MM.1S (cell line): ENCODE data around the gene ARHGAP27.
"Not testable (repeated sequence)": the region's sequence is repeated elsewhere in the genome, so short reads cannot be mapped to it uniquely, and the experiment has no call there.

Experiments
- EZH2 ChIP-seq: fragments of 300-600 bp; sonication (generic); optimal IDR thresholded peaks from 2 replicates; pipeline ENCODE3; 2017; ENCODE audit warnings: low read depth, mild to moderate bottlenecking, antibody characterized with exemption, low read length, mixed read lengths
- EZH2phosphoT487 ChIP-seq: fragments of 300-600 bp; sonication (generic); IDR thresholded peaks from 2 replicates; pipeline ENCODE4 v1.6.1; 2018; ENCODE audit warnings: antibody characterized with exemption, low read length
- TF ChIP-seq, protein P1 (sequence below): fragments of 300-600 bp; sonication (generic); IDR thresholded peaks from 2 replicates; pipeline ENCODE4 v1.5.1; 2016; ENCODE audit warnings: antibody characterized with exemption, low read length, mixed read lengths

GRCh38 chr17:45444856-45445820 is 12.5 kb upstream of the ARHGAP27 start:
- not testable (repeated sequence) for TF ChIP-seq EZH2phosphoT487, EZH2
- TF ChIP-seq, protein P1, sequence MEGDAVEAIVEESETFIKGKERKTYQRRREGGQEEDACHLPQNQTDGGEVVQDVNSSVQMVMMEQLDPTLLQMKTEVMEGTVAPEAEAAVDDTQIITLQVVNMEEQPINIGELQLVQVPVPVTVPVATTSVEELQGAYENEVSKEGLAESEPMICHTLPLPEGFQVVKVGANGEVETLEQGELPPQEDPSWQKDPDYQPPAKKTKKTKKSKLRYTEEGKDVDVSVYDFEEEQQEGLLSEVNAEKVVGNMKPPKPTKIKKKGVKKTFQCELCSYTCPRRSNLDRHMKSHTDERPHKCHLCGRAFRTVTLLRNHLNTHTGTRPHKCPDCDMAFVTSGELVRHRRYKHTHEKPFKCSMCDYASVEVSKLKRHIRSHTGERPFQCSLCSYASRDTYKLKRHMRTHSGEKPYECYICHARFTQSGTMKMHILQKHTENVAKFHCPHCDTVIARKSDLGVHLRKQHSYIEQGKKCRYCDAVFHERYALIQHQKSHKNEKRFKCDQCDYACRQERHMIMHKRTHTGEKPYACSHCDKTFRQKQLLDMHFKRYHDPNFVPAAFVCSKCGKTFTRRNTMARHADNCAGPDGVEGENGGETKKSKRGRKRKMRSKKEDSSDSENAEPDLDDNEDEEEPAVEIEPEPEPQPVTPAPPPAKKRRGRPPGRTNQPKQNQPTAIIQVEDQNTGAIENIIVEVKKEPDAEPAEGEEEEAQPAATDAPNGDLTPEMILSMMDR = not testable (repeated sequence)
